GM18499 (cell line): ENCODE data around the gene KDM8.

Experiments
- ATAC-seq: cut with Tn5 transposase; IDR thresholded peaks from one replicate; pipeline ENCODE4 v1.9.1; 2021; ENCODE audit warnings: moderate number of reproducible peaks; ENCODE audit not compliant: insufficient read depth, unreplicated experiment

The KDM8 gene

DNA sequence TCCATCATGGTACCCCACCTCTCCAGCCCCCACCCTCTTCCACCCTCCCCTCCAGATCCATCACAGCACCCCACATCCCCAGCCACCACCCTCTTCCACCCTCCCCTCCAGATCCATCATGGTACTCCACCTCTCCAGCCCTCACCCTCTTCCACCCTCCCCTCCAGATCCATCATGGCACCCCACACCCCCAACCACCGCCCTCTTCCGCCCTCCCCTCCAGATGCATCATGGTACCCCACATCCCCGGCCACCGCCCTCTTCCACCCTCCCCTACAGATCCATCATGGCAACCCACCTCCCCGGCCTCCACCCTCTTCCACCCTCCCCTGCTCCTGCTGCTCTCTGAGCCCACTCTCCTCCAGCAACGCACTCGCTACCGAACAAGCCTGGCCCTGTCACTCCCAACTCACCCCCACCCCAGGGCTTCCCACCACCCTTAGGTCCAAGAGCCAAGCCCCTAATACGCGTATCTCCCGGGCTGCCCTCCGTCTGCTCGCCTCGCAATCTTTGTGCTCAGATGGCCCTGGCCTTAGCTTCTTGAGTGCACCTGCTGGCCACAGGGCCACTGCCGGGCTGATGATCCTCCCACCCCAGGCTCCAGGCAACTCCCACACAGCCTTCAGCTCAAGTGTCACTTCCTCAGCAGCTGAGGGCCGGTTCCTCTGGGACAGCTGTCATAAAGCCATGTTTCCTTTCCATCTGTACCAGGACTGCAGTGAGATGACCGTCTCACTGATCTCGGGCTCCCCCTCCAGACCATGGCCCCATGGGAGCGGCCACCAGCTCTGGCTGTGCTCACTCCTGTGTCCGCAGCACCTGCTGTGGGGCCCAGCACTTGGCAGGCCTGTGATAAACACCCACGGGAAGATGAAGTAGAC, 25.5 kb downstream of the KDM8 start:
- ATAC-seq = no peak

DNA sequence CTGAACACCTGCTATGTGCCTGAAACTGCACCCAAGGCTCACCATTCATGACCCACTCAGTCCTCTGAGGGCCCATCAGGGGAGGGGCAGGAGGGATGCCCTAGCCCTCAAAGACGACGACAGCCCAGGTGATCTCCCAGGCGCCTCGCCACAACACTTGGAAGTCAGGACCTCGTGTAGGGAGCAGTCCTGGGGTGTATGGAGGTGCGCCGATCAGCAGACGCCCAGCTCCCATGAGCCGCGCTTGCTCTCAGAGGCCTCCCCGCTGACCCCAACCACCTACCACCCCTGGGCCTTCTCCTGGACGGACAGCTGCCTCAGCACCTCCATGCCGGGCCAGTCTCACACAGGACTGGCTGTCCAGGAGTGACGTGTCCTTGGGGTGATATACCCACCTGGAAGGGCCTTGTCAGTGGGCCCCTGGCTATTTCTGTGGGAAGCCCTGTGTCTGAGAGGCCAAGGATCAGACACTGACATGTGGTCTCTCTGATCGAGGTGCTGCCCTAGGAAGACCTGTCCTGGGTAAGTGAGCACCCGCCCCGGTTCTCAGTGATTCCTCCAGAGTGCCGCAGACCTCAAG, 26.7 kb downstream of the KDM8 start:
- ATAC-seq = no peak

DNA sequence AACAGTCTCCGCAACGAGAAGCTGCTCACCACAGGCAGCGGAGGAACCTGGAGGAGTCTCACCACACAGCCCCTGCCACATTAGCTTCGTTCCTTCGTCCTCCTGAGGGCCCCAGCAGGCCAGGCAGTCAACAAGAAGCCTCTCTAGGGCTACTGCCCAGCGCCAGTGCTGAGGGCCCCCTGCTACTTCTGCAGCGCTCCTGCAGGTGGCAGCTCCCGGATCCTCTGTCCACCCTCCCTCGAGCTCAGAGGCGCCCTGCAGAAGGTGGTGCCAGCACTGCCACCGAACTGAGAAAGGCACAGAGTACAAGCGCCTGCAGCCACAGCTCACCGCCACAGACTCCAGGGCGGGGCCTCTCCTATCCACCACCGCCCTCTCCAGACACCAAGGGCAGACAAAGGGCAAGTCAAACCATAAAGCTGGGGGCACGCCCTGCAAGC, 27.3 kb downstream of the KDM8 start:
- ATAC-seq = no peak

DNA sequence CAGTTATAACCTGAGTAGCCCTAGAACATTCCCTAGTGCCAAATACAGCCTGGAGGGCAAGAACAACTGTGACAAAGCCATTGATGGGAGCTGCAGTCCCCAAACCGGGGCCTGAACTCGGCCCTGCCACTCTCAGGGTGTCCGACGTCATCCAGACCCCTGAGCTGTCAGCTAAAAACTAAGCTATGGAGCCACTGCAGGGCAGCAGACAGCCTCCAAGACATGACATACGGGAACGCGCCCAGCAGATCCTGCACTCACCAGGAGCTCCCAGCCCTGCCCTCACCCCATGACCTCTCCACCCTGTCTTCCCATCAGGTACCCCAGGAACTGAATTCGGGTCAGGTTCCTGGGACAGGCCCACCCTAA, 28.4 kb downstream of the KDM8 start:
- ATAC-seq = no peak

DNA sequence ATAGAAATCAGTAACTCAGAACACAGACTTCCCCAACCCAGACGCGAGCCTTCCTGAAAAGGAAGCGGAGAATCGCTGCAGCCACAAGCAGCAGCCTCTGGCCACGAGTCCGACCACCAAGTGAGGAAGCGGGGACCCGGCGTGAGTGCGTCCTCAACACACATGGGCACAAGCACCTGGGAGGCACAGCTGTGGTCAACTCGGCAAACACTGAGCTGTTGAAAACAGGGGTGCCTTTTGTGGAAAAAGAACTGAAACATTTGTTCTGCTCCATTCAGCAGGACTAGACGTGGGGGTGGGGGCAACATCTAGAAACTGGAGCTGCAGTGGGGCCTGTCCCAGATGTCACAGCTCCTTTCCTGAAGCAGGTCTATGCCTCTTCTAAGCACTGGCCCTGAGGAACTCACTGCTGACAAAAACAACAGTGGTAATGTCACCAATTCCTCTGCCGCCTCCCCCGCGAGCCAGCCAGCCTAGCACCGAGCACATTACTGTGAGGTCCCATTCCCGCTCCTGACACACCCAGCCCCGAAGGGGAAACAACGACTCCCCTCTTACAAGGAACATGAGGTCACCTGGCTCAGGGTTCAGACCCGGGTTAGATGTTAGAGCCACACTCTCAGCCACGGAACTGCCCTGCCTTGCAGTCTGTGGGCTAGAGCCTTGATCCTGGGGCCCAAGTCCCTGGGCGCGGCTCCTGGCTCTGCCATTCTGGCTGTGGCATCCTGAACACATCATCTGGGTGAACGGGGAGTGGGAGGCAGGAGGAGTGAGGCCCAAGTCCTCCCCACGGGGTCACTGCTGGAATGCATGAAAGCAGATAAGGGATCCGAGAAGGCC, 29.0 kb downstream of the KDM8 start:
- no peak for ATAC-seq

DNA sequence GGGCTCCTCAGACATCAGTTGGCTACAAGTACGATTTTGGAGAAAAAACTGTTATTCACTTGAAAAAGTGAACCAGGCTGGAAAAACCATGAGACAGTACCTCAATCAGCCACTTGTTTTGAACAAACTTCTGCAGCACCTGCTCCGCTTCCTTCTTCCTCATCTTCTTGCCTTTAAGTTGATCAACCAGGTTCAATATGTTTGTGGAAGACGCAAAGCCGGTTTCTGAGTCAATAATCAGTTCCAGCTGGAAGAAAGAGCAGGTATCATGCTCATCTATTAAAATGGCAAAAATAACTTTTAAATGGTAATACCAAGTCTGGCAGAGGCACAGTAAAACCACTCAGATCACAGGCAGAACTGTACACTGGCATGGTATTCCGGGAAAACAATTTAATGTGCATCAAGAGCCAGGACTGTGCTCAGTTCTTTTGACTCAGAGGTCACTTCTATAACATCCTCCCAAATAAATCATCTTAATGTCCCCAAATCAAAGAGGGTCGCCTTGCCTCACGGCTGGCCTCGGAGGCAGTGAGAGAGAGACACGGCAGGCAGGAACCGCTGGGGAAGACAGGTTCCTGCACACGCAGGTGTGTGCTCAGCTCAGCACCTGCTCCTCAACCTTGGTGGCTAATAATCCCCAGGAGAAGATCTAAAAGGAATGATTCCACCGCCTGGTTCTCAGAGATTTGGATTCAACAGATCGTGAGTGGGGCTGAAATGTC, 29.7 kb downstream of the KDM8 start:
- ATAC-seq = no peak

DNA sequence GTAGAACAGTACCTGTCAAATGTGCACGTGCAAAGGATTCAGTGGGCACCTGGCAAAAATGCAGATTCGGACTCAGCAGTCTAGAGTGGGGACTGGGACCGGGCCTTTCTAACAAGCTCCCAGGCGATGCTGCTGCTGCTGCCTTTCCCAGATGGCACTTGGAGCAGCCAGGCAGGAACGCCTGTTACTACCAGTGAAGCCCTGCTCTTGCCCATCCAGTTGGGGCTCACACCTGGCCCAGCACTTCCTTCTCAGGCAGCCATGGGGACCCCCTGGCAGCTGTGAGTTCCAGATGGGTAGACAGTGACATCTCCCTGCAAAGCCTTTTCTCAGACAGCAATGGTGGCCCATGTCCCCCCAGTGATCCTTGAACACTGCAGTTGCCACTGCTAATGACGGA, 30.4 kb downstream of the KDM8 start:
- no peak for ATAC-seq

DNA sequence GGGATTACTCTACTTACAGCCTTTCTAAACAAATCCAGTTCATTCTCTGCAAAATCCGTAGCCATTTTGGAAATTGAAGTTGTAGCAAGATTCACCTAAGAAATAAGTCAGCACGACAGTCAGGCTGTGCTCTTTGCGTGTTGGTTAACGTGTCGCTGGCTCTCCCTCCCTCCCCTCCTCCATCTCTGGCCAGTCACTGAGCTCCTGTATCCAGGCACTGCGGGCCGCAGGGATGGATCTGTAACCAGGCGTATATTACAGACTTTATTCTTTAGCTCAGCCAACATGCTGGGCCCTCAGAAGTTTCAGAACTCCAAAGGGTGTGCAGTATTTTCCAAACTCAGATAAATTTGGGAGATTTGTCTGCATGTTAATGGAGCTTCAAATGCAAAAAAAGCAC, 30.8 kb downstream of the KDM8 start:
- ATAC-seq = no peak

DNA sequence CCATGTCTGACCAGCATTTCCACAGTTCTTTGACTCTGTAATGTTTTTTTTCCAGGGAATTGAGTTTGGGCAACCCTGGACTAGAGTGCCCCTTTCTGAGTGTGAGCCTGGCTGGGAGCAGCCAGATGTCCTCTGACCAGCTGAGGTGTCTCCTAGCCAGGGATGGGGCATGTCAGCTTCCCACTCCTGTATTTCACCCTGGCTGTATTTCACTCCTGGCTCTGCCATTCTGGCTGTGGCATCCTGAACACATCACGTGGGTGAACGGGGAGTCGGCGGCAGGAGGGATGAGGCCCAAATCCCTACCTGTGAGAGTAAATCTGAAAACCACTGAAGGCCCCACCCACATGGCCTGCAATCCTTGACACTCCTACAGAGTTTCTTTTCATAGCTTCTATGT, 31.3 kb downstream of the KDM8 start:
- no peak for ATAC-seq

DNA sequence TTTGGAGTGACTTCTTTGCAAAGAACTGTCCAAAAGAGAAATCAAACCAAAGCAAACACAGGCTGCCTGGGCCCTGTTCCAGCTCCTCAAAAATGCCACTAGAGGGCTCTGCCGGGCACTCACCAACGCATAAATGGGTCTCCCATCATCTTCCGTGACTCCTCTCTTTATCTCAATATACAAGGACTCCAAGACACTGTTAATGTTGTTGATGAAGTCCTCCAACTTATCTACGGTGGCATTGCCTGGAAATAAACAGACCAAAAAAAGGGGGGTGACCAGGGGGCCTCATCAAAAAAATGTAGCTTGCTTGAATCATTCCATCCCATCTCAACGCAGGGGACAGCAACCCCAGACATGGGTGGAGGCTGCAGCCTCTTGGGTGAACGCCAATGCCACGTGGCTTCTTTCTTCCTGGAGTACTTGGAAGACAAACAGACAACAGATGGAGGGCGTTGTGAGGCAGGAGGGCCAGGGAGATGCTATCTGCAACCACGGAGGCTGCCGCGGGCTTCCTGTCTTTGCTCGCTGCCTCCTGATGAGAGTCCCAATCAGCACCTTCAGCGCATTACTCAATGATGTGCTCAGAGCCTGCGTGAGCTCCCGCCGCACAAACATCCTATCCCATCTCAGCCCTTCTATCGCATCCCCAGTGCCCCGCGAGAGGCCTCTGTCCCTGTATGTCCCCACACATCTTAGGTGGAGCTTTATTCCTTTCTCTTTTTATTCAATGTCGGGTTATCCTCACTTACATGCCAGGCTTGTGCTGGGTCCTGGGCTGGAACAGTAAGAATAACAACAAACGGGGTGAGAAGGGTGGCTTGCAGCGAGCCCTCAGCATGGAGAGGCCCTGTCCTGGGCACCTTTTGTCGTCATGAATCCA, 32.0 kb downstream of the KDM8 start:
- no peak for ATAC-seq

DNA sequence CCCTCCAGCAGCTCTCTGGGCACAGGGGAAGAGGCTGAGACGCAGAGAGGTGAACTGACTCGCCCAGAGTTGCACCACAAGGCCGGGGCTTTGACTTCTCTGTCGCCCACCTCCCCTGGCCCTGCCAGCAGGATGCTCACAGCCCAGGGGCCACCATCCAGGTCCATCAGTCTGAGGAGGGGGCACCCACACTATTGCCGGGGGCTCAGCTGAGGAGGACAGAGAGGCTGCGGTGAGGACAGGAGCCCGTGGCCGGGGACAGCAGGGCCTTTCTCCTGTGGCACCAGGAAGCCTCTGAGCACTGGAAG, 32.6 kb downstream of the KDM8 start:
- no peak for ATAC-seq

DNA sequence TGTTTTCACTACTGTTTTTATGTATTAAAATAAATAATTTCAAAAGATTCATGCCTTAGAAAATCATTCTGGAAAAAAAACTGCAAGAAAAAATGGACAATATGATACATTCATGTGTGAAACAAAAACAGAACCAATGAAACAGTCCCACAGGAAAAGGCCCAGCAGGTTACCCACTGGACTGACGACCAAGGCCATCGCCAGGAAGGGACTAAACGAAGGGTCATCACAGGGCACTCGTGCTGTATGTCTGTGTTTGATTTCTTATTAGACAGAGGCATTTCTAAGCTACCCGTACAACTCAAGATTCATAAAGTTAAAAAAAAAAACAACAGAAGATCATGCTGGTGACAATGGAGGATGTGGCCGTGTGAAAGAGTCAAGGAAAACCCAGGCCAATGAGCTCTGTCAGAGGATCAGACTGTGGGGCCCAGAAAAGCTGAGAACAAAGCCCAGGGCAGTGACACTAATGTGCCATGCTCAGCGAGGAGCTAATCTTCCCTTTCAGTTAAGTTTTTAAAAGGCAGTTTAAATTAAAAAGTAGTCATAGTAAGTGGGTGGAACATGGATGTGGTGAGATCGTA, 33.4 kb downstream of the KDM8 start:
- no peak for ATAC-seq

DNA sequence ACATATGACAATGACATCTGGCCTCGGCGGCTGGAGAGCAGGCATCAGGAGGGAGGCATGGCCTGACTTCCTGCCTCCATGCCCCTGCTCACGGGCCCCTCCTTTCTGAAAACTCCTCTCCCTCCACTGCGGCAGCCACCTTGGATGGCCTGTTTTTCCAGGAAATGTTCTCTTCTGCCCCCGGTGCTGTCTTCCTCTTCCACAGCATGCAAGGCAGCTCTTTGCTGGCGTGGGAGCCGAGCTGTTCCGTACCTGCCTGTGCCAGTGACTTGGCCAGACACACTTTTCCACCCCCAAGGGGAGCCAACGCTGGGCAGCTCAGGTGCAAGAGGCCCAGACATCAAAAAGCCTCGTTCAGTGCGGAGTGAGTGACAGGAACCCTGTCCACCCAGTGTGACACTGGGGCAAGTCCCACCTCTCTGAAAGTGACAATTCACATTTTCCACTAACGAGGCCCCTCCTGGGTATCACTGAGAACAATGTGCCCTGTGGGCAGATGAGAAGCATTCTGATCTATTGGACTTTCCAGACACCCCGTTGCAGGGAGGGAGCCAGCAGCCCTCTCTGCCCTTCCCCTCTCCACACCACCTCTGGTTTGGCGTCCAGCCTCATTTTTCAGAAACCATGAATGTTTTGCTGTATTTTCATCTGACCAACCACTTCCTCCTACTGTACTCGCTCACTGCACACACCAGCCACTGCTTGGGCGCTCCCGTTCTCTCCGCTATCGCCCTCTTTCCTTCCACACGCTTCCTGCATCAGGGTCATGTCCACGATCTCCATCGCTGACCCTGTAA, 34.1 kb downstream of the KDM8 start:
- ATAC-seq = no peak

DNA sequence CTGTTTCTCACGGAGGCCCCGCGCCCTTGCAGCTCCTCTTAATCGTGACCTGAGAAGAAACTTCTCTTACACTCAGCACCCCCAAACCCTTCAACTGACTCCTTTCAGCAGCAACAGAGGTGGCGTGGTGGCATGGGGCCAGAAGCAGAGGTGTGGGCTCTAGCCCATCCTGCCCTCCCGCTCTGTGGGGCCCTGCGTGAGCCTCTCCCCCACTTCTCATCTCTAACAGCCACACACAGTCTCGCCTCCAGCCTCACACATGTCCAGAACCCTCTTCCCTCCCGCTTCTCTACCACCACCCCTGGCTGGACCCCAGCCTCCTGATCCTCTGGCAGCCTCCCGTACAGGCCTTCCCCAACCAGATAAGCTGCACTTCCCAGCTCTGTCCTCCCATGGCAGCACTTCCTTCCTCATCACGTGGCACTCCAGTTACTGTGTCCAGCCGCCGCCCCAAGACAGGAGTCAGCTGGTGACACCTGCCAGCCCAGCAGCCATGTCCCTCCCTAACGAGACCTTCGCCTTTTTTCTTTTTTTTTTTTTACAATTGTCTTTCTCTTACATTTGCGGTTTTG, 34.8 kb downstream of the KDM8 start:
- no peak for ATAC-seq

DNA sequence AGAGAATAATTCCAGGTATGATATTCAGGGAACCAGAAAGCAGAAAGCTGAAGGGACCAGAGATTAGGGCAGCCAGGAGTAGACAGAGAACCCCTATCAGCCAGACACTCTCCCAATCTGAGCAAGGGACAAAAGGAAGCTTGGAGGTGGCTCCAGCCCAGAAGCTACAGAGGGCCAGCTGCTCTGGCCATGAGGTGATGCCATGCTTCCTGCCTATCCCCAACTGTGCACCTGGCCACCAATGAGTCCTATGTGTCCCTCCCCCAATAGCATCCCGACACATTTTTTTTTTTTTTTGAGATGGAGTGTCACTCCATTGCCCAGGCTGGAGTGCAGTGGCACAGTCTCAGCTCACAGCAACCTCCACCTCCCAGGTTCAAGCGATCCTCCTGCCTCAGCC, 35.3 kb downstream of the KDM8 start:
- ATAC-seq = no peak

DNA sequence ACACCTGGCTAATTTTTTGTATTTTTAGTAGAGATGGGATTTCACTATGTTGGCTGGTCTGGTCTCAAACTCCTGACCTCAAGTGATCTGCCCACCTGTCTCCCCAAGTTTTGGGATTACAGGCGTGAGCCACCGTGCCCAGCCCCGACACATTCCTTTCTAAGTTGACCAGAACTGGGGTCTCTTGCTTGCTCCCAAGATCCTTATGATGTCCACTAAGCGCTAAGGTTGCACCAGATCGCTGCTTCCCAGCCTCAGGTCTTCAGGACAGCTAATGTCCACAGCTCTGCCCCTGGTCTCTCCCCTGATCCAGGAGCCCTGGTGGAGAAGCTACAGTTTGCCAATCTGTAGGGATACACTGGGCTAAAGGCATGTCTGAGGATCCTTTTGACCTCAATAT, 35.7 kb downstream of the KDM8 start:
- ATAC-seq = no peak

DNA sequence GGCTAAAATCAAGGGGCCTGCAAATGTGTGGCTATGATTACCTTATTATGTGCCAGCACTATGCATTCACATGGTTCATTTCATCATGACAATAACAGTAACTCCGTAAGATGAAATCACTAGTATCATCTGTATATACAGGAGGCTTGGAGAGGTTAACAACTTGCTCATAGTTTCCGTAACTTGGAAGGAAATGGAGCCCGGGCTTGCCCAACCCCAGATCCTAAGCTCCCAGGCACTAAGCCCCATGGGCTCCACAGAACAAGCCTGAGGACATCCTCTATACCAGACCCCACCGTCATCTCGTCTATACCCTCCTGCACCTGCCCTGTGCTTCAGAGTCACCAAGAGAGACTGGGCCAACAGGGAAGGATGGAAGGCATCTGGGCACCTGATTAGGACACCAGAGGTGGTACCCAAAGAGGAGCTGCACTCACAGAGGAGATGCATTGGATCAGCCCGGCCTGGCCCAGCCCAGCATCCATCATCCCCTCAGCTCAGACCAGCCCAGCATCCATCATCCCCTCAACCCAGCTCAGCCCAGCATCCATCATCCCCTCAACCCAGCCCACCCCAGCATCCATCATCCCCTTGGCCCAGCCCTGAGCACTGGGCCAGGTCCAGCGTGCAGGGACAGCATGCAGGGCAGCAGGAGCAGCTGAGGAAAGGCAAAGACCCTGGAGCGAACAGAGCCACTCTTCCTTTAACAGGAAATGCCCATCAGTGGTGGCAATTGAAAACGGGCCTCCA, 36.8 kb downstream of the KDM8 start:
- no peak for ATAC-seq
